Germinal center (tissue), 1 donor: ENCODE measurements around the gene RSPH1.

Experiments
- DNase-seq: peaks from one replicate; pipeline ENCODE4 v3.0.0; 2012; ENCODE audit warnings: mixed read lengths, low spot score

Gene RSPH1

DNA sequence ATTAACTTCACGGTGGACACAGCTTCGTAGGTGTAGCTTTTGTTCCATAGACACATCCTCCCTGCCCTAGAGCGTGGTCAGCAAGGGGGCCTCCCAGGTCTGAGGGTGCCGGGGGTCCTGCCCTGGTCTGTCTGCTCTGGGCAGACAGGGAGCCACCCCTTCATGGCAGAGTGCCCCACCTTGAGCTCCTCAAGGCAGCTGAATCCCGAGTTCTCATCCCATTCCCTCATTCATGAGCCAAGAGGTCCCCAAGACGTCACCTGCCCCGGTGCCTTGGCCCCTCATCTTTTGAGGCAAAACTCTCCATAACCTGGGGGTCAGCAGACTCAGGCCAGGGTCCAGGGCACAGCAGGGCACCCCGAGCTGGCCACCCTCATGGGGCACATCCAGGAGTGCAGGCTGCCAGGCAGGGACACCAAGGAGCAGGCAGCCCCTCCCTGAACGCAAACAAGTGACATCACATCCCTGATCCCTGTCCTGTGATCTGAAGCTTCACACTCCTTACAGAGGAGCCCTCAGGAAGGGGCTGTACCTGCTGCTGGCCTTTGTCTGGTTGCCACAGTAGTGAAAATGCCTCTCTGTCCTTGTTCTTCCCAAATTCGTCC, 69.0 kb downstream of the RSPH1 start:
- DNase-seq = no peak

DNA sequence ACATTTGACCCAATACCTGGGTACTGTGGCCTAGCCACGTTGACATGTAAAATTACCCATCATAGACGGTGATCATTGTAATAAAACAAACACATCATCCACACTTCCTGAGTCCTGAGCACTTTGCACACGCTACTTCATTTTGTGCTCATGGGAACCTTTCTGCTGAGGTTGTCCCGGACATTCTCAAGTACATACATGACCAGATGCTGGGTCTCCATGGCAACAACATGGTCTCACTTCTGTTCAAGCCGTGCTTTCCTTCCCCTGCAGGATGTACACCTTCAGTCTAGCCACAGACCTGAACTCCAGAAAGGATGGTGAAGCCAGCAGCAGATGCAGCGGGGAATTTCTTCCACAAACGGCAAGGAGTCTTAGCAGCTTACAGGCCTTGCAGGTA, 69.6 kb downstream of the RSPH1 start:
- DNase-seq = no peak

DNA sequence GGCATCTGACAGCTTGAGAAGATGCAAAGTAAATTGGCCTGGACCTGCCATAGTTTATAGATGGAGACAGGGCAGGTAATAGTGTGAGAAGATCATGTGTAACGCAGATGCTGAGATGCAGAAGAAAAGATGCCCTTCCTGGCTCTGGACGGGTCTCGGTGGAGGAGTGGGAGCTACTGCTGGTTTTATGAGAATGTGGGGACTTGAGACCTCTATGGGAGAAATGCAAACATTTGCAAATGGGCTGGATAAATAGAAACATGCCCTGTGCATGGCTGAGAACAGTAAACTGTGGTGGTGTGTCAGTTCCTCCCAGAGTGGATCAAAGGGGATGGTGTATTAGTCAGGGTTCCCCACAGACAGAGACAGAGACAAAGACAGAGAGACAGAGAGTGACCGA, 70.4 kb downstream of the RSPH1 start:
- DNase-seq = no peak

DNA sequence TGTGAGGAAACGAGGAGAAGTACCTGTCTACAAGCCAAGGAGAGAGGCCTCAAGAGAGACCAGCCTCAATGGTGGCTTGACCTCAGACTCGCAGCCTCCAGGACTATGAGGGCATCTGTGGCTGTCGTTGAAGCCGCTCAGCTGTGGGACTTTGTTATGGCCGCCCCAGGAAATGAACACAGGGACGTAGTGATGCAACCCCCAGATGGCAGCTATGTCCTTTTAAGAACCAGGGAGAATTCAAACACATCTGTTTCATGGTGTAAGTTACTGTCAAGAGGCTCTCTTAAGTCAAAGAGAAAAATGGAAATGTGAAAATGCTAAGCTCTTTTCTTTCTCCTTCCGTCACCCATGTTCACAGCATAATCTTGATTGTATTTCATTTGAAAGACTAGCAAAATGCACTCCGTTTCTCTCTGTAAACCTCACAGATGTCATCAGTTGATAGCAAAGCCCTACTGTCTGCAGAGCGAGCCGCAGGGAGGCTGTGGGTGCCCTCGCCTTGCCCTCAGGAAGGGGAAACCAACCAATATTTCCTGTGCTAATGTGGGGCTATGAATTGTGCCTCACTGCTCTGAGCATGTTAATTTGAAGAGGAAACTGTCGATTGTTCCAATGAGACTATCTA, 71.0 kb downstream of the RSPH1 start:
- peak; percentile 42 for DNase-seq

DNA sequence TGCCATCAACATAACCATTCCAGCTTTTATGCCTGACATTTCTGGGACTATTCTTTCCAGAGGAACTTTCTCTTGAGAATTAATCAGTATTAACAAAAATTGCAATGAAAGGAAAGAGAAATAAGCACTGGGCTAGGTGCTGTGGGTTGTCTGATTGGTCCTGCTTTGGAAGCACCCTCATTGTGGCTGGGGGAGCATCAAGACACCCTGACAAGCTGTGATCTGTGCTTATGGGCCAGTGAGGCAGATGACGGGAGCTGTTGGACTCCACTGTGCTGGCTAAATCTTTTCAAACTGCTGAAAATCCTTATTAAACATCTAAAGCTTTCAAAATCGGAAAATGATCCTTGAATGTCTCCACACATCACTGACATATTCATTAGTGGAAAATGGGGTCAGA, 72.3 kb downstream of the RSPH1 start:
- no peak for DNase-seq

DNA sequence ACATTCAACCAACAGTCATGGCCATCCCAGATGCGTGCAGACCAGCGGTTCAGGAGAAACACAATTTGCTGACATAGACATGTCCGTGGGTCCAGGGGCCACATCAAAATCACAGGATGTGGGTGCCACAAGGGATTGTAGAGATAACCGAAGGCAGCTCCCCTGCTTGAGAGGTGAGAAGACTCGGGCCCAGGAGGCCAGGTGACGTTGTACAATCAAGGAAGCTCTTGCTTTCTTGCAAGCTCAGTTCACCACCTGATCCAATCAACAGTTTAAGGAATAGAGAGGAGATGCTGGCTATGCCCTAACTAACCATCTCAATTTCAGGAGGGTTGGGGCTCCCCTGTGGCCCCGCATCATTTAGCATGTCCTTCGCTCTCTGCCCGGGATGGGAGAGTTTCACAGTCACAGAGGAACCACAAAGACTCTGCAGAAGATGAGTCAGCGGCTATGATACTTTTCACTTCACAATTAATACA, 72.8 kb downstream of the RSPH1 start:
- DNase-seq = no peak
